COLO668 (cell line): ENCODE measurements around the gene AGAP2.
A peak's percentile ranks its signal among the peaks of the same experiment; 100 is the strongest.

ENCODE experiments used
- DNase-seq: peaks from one replicate; lab custom pipeline; 2025; ENCODE audit not compliant: unreplicated experiment; lab: John Stamatoyannopoulos, UW

Gene AGAP2

DNA sequence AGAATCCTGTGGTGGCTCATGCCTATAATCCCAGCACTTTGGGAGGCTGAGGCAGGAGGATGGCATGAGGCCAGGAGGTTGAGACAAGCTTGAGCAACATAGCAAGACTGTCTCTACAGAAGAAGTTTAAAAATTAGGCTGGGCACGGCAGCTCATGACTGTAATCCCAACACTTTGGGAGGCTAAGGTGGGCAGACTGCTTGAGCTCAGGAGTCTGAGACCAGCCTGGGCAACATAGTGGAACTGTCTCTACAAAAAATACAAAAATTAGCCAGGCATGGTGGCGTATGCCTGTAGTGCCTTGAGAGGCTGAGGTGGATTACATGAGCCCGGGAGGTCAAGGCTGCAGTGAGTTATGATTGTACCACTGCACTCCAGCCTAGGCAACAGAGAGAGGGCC, 29.3 kb upstream of the AGAP2 start:
- no peak for DNase-seq

DNA sequence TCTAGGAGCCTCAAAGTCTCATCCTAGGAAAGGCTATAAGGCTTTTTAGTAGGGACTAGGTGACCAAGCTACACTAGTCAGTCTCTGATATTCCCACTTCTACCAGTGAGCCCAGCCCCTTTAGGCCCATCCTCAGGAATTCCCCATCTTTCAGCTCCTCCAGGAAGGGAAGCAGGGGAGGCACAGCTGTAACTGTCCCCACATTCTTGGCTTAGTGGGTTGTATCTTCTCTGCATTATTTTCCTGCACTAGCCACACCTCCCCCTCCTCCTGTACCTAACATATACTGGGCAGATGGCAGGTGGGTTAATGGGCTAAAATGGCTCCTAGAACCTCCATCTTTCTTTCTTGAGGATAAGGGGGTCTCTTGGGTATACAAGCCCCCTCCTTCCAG, 28.8 kb upstream of the AGAP2 start:
- no peak for DNase-seq

DNA sequence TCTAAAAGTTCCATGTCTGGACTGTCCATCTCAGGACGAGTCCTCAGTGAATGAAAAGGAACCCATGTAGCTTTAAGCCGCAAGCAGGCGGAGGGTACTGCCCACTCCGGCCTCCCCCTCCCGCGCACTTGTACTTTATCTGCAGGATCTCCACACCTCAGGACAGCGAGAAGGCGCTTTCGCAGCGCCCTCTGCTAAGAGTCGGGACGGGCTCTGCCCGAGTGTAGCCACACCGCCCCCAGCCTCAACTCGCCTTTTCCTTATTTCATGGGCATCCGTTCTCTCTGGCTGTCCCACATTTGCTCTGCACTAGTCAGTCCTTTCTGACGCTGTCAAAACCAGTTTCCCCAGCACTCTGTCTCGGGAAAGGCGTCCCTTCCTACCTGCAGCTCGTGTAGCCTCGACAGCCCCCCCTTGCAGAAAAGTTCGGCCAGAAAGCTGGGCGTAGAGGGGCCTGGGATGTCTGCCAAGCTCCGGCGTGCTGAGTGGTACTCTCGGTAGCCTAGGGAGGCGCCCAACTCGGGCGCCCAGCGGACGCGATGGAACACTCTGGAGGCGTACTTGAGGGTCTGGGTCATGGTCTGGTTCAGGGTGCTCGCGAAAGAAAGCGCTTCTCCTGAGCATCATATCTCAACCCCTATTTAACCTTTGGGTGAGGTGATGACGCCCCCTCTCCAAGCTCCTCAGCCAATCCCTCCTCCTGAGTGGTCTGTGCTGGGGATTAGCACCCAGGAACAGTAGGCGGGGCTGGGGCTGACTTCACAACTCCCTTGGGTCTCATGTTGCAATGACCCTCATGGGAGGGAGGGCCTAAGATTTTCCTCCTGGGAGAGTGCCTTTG, 28.1 kb upstream of the AGAP2 start, which contains the start of gene CYP27B1:
Gene CYP27B1, minus strand, starts transcription at position 615 of the 841 bp plus-strand sequence. Its CDS starts 37 bp downstream, at position 578.
- DNase-seq, result no peak

DNA sequence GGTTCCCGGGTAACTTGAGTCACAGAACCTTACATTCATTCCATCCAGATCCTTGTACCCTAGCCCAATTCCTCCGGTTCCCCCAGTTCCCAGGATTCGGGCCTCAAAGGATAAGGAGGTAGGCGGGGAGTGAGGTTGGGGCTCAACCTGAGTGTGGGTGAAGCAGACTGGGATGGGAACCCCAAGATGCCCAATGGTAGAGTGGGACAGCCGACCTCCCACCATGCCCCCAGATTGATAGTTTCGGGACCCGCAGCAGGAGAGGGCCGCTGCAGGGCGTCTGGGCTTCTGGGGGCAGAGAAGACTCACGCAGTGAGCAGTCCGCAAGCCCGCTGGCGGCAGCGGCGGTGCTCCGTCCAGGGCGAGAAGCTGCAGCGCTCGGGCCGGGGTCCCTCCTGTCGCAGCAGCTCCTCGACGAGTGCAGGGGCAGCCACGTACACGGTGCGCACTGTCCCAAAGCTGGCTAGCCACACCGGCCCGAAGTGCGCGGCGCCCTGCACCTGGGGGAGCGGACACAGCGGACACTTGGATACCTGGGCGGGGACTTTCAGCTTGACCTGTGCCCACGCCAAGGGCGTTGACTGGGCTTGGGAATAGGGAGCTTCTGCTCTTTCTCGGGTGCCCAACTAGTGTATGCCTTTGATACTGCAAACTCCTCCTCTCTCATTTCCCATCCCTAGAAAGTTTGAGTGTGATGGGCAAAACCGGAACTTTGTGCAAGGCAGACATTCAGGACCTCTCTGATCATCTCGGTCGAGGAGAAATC, 27.3 kb upstream of the AGAP2 start:
- DNase-seq, result no peak

DNA sequence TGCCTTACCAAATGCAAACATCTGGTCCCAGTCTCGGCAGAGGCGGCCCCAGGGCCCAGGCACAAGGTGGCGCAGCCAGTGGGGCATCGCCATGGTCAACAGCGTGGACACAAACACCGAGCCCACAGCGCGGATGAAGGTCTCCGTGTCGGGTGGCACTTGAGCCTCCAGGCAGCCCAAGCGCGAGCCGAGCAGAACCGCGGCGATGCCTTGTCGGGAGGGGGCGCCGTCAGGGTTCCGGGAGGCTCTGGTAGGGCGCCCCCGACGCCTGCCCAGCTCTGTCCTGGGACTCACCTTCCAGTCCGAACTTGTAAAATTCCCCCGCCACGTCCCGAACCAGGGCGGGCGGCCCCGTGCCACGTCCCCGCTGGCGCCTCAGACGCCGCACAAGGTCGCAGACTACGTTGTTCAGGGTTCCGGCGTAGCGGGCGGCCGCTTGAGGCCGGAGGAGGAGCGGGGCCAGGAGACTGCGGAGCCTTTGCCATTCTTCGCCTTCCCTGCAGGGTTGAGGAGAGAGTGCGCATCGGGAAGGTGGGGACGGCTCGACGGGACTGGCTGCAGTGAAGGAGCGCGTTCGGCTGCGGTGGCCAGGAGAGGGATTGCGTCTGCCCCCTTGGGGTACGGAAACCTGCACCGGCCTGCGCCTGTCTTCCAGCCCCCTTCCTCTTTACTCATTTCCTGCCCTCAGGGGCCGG, 26.6 kb upstream of the AGAP2 start:
- DNase-seq, result peak; percentile 32

DNA sequence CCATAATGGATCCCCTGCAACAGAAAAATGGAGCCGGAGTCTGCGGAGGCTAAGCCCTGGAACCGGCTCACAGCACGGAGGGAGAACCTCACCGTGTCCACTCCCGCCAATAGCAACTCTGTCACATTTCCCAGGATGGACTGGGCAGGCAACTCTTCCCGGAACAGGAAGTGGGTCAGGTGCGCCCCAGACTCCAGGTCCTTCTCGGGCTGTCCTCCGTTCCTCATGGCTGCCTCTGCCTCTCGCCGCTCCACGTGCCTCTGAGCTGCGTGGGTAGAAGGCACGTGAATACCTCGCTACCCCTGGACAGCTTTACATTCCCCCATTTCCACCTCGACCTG, 26.1 kb upstream of the AGAP2 start:
- DNase-seq, result peak; percentile 26

DNA sequence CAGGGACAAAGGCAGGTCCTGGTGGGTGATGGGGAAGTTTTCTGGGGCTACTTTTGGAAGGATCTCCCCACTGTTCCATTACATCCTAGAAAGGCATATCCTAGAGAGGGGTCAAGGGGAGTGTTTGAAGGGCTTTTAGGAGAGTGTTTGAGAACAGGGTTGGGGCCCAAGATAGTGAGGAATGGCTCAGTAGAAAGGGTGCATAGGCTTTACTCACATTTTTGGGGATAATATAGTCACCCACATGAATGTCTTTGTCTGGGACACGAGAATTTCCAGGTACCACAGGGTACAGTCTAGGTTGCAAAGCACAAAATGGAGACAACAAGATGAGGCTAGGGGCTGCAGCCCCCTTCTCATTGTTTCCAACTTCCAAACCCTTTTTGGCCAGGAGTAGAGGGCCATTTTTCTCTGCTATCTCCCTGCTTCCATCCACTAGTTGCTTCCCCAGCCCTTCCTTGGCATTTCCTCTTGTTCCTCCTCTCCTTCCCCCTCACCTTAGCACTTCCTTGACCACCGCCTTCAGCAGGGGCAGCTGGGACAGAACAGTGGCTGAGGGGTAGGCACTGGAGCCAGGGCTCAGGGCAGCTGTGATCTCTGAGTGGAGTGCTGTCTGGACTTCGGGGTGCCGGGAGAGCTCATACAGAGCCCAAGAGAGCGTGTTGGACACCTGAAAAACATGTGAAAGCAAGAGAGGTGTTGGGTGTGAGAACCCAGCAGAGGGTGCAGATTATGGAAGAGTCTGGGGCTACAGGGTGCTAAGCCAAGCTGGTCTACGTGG, 25.5 kb upstream of the AGAP2 start:
- no peak for DNase-seq

DNA sequence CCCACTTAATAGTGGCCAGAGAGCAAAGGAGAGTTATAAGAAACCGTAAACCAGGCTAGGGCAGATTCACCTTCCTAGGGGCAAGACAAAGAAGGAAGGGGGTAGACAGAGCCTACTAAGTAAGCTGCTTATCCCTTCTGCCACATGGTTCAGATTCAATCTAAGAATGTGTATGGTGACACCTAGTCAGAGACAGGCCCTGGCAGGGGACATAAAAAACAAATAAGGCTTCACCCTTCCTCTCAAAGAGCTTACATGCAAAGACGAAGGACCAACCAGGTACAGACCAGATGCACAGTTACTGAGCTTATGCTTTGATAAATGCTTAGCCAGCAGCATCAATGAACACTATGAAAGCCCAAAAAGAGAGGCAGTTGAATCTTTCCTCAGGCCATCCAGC, 23.9 kb upstream of the AGAP2 start:
- no peak for DNase-seq

DNA sequence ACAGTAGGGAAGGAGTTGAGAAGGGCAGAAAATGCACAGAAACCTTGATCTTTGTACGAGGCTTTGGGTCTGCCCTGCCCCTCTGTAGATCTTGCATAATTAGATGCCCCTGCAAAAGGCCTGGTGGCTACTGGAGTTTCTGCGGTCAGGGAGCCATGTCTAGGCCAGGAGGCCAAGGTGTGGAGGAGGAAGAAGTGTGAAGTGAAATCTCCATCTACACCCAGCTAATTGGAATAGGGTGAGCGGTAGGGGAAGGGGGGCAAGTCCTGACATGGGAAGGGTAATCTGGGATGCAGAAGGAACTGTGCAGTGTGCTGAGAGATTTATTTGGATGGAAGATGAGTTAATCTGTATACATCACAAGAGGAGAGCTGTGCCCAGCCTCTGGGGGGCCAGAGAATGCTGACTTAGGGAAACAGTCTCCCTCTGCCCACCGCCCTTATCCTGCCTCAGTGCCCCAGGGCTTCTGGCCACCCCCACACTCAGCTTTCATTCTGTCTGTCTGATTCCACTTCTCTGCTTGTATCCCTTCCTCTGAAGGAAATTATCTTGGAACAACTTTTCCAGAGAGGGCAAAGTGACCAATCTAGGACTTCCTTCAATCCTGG, 23.0 kb upstream of the AGAP2 start:
- DNase-seq, result no peak

DNA sequence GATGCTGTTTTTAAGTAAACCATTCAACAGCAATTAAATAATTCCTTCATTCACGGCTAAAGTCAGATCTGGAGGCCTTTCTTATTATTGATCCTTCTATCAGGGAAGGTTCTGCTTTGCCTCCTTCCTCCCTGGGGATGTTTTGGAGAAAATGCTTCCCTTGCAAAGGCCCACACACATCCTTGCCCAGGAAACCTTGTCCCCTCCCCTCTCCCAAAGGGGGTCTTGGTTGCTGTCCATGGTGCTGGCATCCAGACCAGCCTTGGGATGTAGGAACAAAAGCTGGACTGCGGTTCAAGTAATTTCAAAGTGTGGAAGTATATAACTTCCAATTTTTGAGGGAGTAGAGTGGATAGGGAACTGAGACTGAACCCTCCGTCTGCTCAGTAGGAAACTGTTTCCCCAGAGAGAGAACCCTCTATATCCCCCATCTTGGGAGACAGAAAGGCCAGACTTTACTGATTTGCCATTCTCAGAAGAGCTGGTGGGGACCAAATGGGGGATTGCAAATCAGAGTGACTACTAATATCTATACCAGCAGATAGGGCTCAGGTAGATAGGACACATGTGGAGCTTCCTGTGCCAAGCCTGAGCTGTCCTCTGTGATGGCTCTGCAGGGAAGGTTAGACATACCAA, 21.9 kb upstream of the AGAP2 start:
- no peak for DNase-seq

DNA sequence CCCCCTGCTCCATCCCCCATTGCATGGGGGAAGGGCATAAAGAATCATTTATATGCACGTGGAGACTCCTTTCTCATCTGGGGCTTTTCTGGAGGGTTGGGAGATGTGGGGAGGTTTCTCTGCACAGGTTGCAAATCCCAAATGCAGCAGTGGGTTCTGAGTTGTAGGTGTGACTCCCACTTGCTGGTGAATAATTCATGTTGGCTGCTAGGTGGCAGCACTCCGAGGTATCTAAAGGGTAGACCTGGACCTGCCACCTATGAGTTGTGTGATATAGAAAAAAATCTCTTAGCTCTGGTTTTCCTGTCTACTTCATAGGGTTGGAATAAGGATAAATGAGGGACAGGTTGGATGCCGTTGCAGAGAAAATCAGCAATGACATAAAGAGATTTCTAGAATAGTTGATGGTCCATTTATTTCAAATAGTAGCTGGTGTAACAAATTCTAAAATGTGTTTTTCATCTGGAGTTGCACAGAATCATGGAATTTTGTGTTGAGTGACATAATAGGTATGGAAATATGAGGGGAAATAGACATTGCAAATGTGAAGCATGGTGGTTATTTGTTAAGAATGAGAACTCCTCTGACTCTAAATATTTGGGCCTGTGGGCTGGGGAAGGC, 20.9 kb upstream of the AGAP2 start:
- peak; percentile 30 for DNase-seq

DNA sequence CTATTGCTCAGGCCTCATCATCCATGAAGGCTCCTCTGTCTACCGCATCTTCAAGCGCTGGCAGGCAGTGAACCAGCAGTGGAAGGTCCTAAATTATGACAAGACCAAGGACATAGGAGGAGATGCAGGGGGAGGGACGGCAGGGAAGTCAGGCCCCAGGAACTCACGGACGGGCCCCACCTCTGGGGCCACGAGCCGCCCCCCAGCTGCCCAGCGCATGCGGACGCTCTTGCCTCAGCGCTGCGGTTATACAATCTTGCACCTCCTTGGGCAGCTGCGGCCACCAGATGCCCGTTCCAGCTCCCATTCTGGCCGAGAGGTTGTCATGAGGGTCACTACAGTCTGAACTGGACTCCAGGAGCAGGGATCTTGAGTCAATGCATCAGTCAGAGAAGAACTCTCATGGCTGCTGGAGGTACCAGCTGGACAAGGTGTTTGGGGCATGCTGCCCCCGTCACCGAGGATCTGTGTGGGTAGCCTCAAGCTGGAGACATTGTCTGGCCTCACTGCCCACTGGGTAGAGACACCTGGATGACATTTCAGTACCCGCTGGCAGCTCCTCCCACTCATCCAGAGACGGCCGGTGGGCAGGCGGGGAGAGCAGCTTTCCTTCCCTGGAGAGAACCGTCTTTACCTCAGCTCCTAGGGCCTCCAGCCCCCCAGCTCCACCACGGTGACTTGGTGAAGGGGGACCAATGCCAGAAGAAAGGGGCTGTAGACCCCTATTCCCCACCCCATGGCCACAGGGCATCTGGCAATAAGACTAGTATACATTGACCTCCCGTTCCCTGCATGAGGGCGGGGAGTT, 20.2 kb upstream of the AGAP2 start:
- no peak for DNase-seq

DNA sequence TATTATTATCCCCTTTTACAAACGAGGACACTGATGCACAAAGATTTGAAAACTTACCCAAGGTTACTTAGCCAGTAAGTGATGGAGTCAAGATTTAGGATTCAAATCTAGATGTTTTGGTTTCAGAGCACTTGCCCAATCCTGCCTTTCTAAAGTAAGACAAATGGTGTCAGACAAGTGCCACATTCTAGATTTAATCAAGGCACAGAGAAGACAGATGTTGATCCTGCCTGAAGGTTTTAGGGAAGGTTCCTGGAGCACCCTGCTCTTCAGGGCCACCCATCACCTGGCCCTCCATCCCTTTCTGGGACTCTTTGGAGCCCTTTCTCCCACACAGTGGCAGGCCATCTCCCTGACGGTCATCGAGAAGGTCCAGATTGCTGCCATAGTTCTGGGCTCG, 19.2 kb upstream of the AGAP2 start:
- no peak for DNase-seq

DNA sequence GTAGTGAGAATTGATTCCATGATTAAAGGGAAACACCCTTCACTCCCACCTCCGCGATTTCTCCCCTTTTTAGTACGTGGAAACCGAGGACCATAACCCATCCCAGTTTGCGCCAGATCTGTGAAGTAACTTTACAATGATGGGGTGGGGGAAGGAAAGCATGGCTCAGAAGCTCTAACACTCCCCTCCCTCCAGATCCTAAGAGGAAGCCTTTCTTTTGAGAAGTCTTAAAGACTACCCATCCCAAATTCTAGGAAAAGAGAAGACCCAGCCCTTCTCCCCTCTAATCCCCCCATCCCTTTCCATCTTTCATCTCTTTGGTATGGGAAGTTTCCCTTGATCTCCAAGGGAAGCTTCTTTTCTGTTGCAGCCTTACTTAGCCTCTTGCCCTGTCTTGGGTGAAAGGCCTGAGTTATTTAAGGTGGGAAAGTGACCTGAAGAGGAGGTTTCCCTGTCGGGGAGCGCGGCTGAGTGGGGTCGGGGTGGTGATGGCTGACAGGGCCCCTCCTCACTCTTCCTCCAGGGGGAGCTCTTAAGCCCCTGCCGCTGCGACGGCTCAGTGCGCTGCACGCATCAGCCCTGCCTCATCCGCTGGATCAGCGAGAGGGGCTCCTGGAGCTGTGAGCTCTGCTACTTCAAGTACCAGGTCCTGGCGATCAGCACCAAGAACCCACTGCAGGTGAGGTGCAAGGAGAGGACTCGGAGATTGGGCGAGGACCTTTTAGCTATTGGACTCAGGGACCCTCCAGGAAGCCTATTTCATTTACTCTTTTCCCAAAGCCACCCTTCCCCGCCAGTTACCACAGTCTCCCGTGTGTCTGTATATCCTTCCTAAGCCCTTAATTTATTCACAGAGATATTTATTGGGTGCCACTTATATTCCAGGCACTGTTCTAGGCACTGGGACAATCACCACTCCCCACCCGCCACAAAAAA, 18.1 kb upstream of the AGAP2 start:
- DNase-seq, result peak; percentile 45

DNA sequence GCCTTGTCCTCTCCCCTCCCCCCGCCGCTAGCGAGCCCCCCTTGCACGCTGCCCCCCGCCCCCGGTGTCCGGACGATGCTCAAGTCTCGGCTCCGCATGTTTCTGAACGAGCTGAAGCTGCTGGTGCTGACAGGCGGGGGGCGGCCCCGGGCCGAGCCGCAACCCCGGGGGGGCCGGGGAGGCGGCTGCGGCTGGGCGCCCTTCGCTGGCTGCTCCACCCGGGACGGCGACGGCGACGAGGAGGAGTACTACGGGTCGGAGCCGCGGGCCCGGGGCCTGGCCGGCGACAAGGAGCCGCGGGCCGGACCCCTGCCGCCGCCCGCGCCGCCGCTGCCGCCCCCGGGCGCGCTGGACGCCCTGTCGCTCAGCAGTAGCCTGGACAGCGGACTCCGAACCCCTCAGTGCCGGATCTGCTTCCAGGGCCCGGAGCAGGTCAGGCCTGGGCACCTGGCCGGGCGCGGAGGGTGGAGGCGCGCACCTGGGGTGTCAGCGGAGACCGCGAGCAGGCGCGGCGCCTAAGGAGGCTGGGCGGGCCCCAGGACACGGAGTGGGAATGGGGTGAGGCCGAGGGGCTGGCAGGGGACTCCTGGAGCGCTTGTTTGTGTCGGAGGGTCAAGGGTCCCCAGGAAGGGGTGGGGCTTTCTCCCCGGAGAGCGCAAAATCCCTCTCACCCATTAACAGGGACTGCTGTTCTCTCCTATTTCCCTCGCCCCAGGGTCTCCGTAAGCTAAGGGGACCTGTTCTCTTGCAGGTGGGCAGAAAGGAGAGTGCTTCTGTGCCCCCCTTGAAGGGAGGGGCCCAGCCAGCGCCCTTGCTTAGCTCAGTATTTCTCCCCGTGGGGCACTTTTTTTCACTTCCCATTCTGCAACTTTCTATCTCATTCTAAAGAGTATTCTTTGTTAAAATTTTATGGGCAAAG, 17.2 kb upstream of the AGAP2 start:
- DNase-seq, result peak; percentile 57

DNA sequence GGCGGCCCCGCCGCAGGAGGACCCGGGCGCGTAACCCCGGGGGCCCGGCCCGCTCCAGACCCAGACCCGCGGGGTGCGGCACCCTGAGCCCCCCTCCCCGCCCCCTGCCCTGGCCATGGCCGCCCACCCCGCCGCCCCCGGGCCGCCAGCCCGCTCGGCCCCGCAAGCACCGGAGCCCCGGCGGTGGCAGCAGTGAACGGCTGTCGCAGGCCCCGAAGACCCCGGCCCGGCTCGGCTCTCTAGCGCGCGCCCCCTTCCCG, 16.6 kb upstream of the AGAP2 start:
- no peak for DNase-seq
